Osteocyte (in vitro differentiated cells): ENCODE results near the gene DLX4. TPM values are rescaled to one million over a fixed set of nuclear protein-coding genes. Genes with fewer than 3 reads are reported as not detected.

Source experiments
- DNase-seq: peaks from one replicate; pipeline ENCODE4 v3.0.0; 2021; ENCODE audit warnings: mixed read lengths; ENCODE audit not compliant: unreplicated experiment; ENCODE audit errors: extremely low spot score
- H3K27ac Mint-ChIP-seq: one replicate; pipeline ENCODE4 v1.8.0; 2021; ENCODE audit warnings: mild to moderate bottlenecking, mixed read lengths; ENCODE audit not compliant: unreplicated experiment
- H3K27me3 Mint-ChIP-seq: one replicate; pipeline ENCODE4 v1.8.0; 2021; ENCODE audit warnings: mixed read lengths; ENCODE audit not compliant: unreplicated experiment
- H3K36me3 Mint-ChIP-seq: one replicate; pipeline ENCODE4 v1.8.0; 2021; ENCODE audit warnings: mixed read lengths; ENCODE audit not compliant: unreplicated experiment
- H3K4me1 Mint-ChIP-seq: one replicate; pipeline ENCODE4 v1.8.0; 2021; ENCODE audit warnings: mixed read lengths; ENCODE audit not compliant: unreplicated experiment
- H3K4me3 Mint-ChIP-seq: one replicate; pipeline ENCODE4 v1.8.0; 2021; ENCODE audit warnings: mild to moderate bottlenecking, moderate library complexity, mixed read lengths; ENCODE audit not compliant: unreplicated experiment
- H3K9me3 Mint-ChIP-seq: one replicate; pipeline ENCODE4 v1.8.0; 2021; ENCODE audit warnings: mixed read lengths; ENCODE audit not compliant: unreplicated experiment
- CTCF ChIP-seq: fragments of 200-600 bp; sonication (generic); IDR thresholded peaks from 2 replicates; pipeline ENCODE4 v1.5.0; 2021; ENCODE audit warnings: antibody characterized with exemption, mild to moderate bottlenecking, moderate library complexity
- total RNA-seq: library from RNA; stranded (reverse); gene quantifications from 2 replicates; pipeline ENCODE4 v1.2.1, GENCODE V29; 2021

DLX4 gene
- total RNA-seq, 1 donor from 2014 or later = not detected

- DNase-seq = no peak
- Mint-ChIP-seq H3K4me3 (no peak overlapping the region), H3K27ac (no peak overlapping the region), H3K4me1 (peaks cover 10% of the 10 kb centered on the region), H3K36me3 (no peaks in the 10 kb centered on the region), H3K27me3 (peaks cover 69% of the 10 kb centered on the region), H3K9me3 (no peaks in the 10 kb centered on the region)
- no peak for TF ChIP-seq CTCF
Observed at GRCh38 chr17:49946964-49947584, 21.9 kb upstream of the DLX4 start.

GRCh38 chr17:49949634-49950033, 19.4 kb upstream of the DLX4 start:
- Mint-ChIP-seq H3K36me3 (no peaks in the 10 kb centered on the region), H3K9me3 (no peaks in the 10 kb centered on the region), H3K27ac (no peak overlapping the region), H3K4me1 (peaks cover 18% of the 10 kb centered on the region), H3K4me3 (no peak overlapping the region), H3K27me3 (peaks cover 66% of the 10 kb centered on the region)
- no peak for TF ChIP-seq CTCF
- DNase-seq = no peak

GRCh38 chr17:49951362-49952082, 17.5 kb upstream of the DLX4 start:
- Mint-ChIP-seq H3K4me1 (peaks cover 18% of the 10 kb centered on the region), H3K9me3 (no peaks in the 10 kb centered on the region), H3K4me3 (no peak overlapping the region), H3K27me3 (peaks cover 67% of the 10 kb centered on the region), H3K36me3 (no peaks in the 10 kb centered on the region), H3K27ac (no peak overlapping the region)
- DNase-seq = no peak
- TF ChIP-seq CTCF = no peak

DNA sequence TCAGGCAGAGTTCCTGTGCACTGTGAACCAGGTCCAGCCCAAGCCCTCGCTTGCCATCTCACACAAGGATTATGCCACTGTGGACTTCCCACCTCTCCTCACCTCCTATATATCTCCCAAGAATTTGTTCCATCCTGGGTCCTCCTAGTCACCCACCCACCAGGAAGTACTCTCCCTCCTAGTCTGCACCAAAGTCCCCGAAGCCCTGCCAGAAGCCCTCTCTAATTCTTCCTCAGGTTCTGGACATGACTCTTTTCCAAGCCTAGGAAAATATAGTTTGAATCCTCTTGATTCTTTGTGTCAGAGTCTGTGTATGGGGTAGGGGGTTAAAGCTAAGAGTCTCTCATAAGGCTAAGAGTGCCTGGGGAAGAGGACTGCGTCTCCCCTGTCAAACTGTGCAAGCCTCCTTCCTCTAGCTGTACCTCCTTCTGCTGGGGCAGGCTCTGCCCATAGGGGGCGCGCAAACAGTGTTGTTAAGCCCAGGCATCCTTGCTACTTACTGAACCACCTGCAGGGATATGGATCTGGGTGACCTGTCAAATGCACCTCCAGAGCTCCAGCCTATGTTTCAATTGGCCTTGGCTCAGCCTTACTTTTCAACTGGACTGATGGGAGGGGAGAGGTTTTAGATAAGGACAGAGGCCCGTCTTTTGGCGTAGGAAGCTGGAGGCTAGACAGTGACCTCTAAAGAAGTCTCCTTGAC, 16.6 kb upstream of the DLX4 start:
- Mint-ChIP-seq H3K27me3 (peaks cover 73% of the 10 kb centered on the region), H3K27ac (no peak overlapping the region), H3K36me3 (no peaks in the 10 kb centered on the region), H3K4me1 (peaks cover 18% of the 10 kb centered on the region), H3K9me3 (no peaks in the 10 kb centered on the region), H3K4me3 (no peak overlapping the region)
- TF ChIP-seq CTCF = peak; percentile 82
- DNase-seq = no peak

DNA sequence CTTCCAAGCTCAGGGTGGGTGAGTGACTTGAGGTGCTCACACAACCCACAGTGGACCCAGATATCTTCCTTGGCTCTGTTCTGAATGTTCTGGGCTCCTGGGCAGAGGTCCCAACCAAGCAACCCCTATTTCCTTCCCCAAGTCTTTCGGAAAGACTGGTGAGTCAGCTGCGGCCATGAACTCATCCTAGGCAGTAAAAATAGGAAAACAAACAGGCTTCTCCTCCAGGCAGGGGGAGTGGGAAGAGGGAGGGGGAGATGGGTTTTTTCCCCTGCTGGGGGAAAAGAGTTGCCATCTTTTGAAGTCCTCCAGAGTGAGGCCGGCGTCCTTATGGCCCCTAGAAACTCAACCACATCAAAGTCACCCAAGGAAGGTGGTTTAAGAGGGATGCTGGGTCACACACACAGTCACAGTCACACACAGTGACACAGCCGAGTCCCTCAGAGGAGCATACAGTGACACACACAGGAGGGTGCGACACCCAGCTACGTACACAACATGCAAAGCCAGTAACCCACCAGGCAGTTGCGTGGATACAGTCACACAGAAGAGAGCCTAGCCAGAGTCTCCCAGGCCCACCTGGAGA, 16.0 kb upstream of the DLX4 start:
- Mint-ChIP-seq H3K36me3 (no peaks in the 10 kb centered on the region), H3K4me1 (peaks cover 18% of the 10 kb centered on the region), H3K4me3 (no peak overlapping the region), H3K27ac (no peak overlapping the region), H3K9me3 (no peaks in the 10 kb centered on the region), H3K27me3 (peaks cover 75% of the 10 kb centered on the region)
- TF ChIP-seq CTCF = no peak
- no peak for DNase-seq
